ENCODE results near the gene FLAD1. TPM values are rescaled to one million over a fixed set of nuclear protein-coding genes. Genes with fewer than 3 reads are reported as not detected.

The FLAD1 gene
- total RNA-seq, 2 donors from 2014 or later = 34.6 to 68.3 TPM

DNA sequence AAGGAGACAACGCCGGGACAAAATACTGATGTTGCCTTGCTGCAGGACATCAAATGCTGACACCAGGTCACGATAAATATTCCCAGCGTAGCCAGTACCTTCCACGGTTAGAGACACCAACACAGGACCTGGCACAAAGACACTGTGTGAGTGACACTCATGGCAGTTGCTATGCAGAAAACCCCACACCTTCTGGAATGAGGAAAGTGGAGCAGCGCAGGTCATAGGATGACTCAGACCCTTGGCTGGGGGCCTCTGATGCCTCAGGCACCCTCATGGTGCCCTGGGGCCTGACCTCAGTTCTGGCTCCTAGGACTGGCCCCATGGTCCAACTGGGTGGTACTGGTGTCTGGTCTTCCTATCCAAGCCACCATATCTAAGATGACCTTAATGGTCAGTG, 43.4 kb downstream of the FLAD1 start:
- Mint-ChIP-seq H3K36me3 (ENCODE audit: low read depth) (no peaks in the 10 kb centered on the region), H3K9me3 (no peaks in the 10 kb centered on the region), H3K27me3 (no peaks in the 10 kb centered on the region), H3K27ac (no peak overlapping the region), H3K4me3 (no peak overlapping the region), H3K4me1 (no peaks in the 10 kb centered on the region)
- ATAC-seq (replicated peaks) = peak; percentile 50

DNA sequence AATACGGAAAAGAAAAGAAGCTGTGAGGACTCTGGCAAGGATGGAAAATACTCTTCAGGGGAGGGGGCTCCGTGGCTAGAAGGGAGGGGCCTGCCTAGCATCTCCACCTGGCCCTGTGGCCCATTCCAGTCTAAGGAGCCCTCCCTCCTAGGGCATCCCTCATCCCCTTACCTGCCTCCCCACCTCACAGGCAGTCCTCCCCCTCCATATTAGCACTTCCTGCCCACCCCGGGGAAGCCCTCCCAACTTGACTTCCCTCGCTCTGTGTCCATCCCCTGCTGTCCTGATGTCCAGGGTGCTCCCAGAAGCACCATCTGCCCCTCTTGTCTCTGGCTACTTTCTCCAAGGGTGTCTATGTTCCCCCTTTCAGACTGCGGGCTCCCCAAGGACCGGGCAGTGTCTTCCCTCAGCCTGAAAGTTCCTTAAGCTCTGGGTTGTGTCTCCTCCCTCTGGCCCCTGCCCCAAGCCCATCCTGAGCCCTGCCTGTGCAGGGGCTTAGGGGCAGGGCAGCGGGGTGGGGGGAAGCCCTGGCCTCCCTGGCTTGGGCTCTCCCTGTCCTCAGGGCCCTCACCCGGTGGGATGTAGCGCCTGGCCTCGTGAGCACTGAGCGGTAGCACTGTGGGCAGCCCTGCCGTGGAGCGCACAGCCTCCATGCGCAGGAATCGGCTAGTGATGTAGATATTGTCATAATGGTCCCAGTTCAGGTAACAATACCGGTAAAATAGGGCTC, 46.5 kb downstream of the FLAD1 start:
- H3K36me3 Mint-ChIP-seq (ENCODE audit: low read depth) = no peaks in the 10 kb centered on the region
- H3K9me3 Mint-ChIP-seq = no peaks in the 10 kb centered on the region
- no peak overlapping the region for H3K4me3 Mint-ChIP-seq
- H3K27me3 Mint-ChIP-seq = no peaks in the 10 kb centered on the region
- no peak overlapping the region for H3K27ac Mint-ChIP-seq
- no peaks in the 10 kb centered on the region for H3K4me1 Mint-ChIP-seq
- no peak for ATAC-seq (replicated peaks)

DNA sequence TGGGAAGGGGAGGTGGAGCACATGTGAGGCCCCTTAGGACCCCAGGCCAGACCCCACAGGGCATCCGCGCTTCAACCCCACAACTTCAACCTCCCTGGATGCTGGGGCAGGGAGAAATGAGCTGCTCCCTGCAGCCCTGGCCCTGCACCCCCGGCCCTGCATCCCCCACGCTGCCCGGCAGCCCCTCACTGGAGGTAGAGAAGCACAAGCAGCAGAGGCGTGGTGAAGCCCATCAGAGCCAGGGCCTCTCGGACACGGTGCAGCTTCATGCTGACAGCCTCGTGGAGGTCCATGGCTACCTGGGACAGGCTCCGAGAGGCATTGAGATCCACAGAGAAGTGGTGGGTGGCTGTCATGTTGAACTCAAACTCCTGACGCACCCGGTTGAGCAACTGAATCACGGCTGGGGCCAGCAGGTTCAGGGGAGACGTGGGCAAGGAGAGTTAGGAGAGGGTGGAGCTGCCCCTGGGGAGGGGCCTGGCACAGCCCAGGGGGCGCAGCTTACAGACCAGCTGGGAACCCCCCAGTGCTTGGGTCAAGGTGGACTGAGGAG, 47.2 kb downstream of the FLAD1 start:
- Mint-ChIP-seq H3K27me3 (no peaks in the 10 kb centered on the region), H3K4me1 (no peaks in the 10 kb centered on the region), H3K36me3 (ENCODE audit: low read depth) (no peaks in the 10 kb centered on the region), H3K9me3 (no peaks in the 10 kb centered on the region), H3K4me3 (no peak overlapping the region), H3K27ac (no peak overlapping the region)
- no peak for ATAC-seq (replicated peaks)

DNA sequence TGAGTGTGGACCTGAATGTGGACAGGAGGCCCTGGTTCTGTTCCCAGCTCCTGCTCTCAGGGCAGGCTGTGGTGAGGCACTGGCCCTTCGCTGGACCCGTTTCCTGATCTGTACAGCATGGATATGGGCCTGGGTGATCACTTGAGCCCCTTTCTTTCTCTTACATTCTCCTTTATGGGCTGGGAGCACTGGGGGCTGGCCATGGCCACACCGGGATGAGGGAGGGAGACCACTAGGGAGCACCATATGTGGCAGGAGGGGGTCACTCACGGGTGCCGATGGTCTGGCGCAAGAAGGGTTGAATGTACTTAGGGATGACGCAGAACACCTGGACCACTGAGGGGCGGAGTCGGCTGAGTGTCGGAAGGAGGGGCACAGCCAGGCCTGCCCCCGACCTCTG, 47.8 kb downstream of the FLAD1 start:
- Mint-ChIP-seq H3K4me3 (no peak overlapping the region), H3K9me3 (no peaks in the 10 kb centered on the region), H3K4me1 (no peaks in the 10 kb centered on the region), H3K27me3 (no peaks in the 10 kb centered on the region), H3K36me3 (ENCODE audit: low read depth) (no peaks in the 10 kb centered on the region), H3K27ac (no peak overlapping the region)
- ATAC-seq (replicated peaks) = no peak

DNA sequence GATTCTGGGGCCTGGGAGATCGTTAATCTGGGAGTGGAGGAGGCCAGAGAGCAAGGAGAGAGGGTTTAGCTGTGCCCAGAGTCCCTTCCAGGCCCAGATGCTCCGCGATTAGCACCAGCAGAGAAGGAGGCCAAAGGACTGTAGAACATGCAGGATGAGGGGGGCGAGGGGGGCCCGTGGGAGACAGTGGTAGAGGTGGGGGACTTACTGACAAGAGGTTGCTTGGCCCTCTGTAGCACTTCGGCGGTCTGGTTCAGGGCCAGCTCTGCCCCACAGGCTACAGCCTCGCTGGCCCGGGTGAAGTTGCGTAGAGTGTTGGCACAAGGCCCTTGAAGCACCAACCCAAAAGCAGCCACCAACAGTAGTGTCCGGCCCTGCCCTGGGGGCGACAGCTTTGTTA, 49.7 kb downstream of the FLAD1 start:
- no peak for ATAC-seq (replicated peaks)
- H3K27me3 Mint-ChIP-seq = no peaks in the 10 kb centered on the region
- H3K9me3 Mint-ChIP-seq = no peaks in the 10 kb centered on the region
- no peaks in the 10 kb centered on the region for H3K4me1 Mint-ChIP-seq
- H3K36me3 Mint-ChIP-seq (ENCODE audit: low read depth) = no peaks in the 10 kb centered on the region
- no peak overlapping the region for H3K4me3 Mint-ChIP-seq
- no peak overlapping the region for H3K27ac Mint-ChIP-seq

DNA sequence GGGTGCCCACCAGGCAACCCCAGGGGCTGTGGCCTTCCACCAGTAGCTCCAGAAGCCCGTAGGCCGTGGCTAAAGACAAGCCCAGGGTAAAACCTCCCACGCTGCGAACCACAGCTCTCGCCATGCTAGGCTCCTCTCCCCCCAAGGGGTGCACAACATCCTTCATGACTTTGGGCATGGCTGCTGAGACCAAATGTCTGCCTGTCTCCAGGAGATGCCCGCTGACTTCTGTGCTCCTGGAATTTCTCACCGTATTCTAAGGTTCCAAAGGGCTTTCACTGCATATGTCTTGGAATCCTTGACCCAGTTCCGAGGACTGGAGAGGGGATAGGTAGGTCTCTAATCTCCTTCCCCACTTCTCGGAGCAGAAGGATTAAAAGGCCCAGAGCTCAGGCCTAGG, 50.4 kb downstream of the FLAD1 start, which contains the start of the genes DCST1 and DCST2:
DCST1 (plus strand) TSS at position 301 of the 400 bp plus-strand sequence. CDS start 213 bp downstream, outside the sequence.
DCST2 (minus strand) TSS at position 258 of the 400 bp plus-strand sequence; CDS start at position 178, 80 bp downstream.
- no peaks in the 10 kb centered on the region for H3K9me3 Mint-ChIP-seq
- no peaks in the 10 kb centered on the region for H3K27me3 Mint-ChIP-seq
- no peak within 1 kb of the TSS for H3K4me3 Mint-ChIP-seq
- no peak within 1 kb of the TSS for H3K27ac Mint-ChIP-seq
- no peaks in the 10 kb centered on the region for H3K4me1 Mint-ChIP-seq
- no peaks in the 10 kb centered on the region for H3K36me3 Mint-ChIP-seq (ENCODE audit: low read depth)
- ATAC-seq (replicated peaks) = no peak

DNA sequence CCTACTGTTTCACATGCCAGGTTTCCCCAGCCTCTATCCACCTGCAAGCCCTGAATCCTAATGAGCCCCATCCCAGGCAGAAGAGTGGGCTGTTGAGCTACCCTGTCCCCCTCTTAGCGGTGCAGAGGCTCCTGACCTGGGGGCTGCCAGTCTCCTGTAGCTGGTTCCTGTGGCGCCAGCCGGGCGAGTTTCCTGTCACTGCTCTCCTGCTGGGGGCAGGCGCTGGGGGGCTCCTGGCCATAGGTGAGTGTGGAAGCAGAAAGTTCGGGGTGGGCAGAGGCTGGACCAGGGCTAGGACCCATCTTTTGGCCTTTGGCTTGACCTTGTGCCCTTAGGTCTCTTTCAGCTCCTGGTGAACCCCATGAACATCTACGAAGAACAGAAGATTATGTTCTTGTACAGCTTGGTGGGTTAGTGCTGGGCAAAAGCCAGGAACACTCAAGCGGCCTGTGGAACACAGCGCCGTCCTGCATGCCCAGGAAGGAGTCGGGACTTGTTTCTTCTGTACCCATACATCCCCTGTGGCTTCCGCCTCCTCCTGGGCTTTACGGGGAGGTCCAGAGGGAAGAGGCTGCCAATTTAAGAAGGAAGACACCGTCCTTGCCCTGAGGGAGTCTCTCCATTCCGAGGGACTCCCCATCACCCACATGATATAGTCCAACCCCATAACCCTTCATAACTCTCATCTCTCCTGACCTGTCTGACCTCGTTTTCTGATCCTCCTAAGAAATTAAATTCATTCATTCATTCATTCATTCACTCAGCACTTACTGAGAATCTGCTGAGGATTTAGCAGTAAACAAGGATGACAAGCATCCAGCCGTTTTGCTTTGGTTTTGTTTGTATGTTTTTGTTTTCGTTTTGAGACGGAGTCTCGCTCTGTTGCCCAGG, 51.4 kb downstream of the FLAD1 start:
- H3K27ac Mint-ChIP-seq = no peak overlapping the region
- H3K4me3 Mint-ChIP-seq = no peak overlapping the region
- no peaks in the 10 kb centered on the region for H3K9me3 Mint-ChIP-seq
- no peaks in the 10 kb centered on the region for H3K36me3 Mint-ChIP-seq (ENCODE audit: low read depth)
- no peaks in the 10 kb centered on the region for H3K27me3 Mint-ChIP-seq
- no peak for ATAC-seq (replicated peaks)
- no peaks in the 10 kb centered on the region for H3K4me1 Mint-ChIP-seq

DNA sequence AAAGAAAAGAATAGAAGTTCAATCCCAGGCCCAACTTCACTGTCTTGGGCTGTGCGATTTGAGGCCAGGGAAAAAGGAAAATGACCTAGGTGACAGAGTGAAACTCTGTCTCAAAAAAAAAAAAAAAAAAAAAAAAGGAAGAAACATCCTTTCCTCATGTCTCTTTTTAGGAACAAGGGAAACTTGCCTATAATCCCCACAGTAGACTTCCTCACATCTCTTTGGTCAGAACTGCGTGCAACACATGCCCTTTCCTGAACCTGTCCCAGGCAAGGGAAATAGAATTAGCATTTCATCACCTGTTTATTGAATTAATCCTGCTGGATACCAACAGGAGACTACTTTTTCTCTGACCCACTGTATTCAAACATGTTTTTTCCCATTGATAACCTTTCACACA, 52.8 kb downstream of the FLAD1 start:
- Mint-ChIP-seq H3K4me3 (no peak overlapping the region), H3K36me3 (ENCODE audit: low read depth) (no peaks in the 10 kb centered on the region), H3K9me3 (no peaks in the 10 kb centered on the region), H3K27ac (no peak overlapping the region), H3K27me3 (no peaks in the 10 kb centered on the region), H3K4me1 (no peaks in the 10 kb centered on the region)
- no peak for ATAC-seq (replicated peaks)

DNA sequence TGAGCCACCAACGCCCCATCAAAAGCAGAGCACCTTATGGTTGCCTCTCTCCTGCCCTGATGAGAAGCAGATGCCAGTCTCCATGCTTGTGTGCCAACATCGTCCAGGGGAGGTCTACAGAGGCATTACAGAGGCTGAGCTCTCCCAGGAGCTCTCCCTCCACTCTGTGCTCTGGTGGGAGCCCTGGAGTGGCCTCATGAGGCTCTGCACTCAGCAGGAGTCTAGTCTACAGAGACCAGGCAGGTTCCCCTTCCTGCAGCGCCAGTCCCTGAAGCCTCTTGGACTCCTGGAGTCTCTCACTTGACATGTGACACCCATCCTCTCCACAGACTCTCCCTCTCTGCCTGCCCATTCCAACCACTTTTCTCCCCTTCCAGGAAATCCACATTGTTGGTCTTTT, 53.9 kb downstream of the FLAD1 start:
- H3K27ac Mint-ChIP-seq = no peak overlapping the region
- H3K4me3 Mint-ChIP-seq = no peak overlapping the region
- H3K36me3 Mint-ChIP-seq (ENCODE audit: low read depth) = no peaks in the 10 kb centered on the region
- H3K9me3 Mint-ChIP-seq = no peaks in the 10 kb centered on the region
- no peaks in the 10 kb centered on the region for H3K4me1 Mint-ChIP-seq
- ATAC-seq (replicated peaks) = no peak
- H3K27me3 Mint-ChIP-seq = no peaks in the 10 kb centered on the region

DNA sequence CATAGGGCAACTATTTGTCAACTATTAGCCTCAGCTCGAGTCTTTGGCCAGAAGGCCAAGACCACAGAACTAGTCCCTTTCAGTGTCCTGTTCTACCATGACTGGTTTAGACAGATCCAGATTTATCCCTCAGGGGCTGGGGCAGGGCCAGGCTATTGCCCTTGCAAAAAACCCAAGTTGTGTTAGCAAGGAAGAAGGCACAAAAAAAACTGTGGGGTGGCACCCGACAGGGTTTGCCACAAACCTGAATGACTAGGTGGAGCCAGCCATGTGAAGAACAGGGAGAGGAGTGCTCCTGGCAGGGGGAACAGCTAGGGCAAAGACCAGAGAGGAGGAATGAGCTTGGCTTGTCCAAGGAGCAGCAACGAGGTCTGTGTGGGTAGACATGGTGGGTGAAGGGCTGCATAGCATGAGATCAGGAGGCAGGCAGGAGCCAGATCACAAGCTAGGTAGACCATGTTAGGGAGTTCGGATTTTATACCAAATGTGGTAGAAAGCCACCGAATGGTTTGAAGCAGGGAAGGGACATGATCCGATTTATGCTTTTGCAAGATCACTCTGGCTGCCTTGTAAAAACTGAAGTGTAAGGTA, 54.8 kb downstream of the FLAD1 start:
- ATAC-seq (replicated peaks) = no peak
- Mint-ChIP-seq H3K36me3 (ENCODE audit: low read depth) (no peaks in the 10 kb centered on the region), H3K4me1 (no peaks in the 10 kb centered on the region), H3K27me3 (no peaks in the 10 kb centered on the region), H3K27ac (peak overlapping the region; percentile 68), H3K4me3 (no peak overlapping the region), H3K9me3 (no peaks in the 10 kb centered on the region)

DNA sequence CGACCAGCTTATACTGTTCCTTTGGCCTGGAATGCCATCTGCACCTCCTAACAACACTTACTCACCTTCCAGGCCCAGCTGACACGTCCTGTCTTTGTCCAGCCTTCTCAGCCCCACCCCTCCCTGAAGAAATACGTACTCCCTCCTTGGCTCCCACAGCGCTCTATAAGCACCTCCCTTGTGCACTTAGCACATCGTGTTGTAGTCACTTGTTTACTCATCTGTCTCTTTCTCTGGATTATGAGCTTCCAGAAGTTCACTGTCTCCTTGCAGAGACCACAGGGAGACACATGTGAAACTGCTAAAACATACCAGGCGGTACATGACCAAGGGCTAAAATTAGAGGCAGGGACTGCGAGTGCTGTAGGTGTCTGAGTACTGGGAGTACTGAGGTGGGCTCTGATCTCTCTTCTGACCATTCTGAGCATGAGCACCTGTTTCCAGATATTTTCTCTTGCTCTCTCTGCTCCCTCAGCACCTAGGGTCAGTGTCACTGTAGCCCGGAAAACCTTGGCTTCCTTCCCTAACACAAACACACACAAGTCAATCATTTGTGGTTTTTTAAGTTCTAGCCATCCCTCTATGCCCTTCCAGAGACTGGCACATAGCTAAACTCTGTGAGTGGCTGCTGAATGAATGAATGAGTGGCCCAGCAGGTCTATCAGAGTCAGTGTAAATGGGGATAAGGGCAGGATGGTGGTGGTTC, 55.6 kb downstream of the FLAD1 start:
- no peak overlapping the region for H3K4me3 Mint-ChIP-seq

DNA sequence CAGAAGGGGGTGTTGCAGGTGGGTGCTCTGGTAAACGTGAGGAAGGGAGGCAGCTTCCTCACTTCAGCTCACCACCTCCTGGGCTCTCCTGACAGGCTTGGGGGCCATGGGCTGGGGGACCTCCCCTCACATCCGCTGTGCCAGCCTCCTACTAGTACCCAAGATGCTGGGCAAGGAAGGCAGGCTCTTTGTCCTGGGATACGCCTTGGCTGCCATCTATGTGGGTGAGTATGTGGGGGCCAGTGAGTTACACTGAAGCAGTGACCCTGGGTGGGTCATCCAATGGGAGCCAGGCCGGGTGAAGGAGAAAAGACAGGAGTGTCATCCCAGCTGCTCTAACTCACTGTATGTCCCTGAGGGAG, 56.1 kb downstream of the FLAD1 start:
- Mint-ChIP-seq H3K27ac (no peak overlapping the region), H3K27me3 (no peaks in the 10 kb centered on the region), H3K36me3 (ENCODE audit: low read depth) (no peaks in the 10 kb centered on the region), H3K4me1 (no peaks in the 10 kb centered on the region), H3K9me3 (no peaks in the 10 kb centered on the region), H3K4me3 (no peak overlapping the region)
- ATAC-seq (replicated peaks) = no peak

More for the DNA sequence above, 55.6 kb downstream of the FLAD1 start:
- Mint-ChIP-seq H3K27me3 (no peaks in the 10 kb centered on the region), H3K36me3 (ENCODE audit: low read depth) (no peaks in the 10 kb centered on the region), H3K27ac (no peak overlapping the region), H3K9me3 (no peaks in the 10 kb centered on the region), H3K4me1 (no peaks in the 10 kb centered on the region)
- ATAC-seq (replicated peaks) = no peak

DNA sequence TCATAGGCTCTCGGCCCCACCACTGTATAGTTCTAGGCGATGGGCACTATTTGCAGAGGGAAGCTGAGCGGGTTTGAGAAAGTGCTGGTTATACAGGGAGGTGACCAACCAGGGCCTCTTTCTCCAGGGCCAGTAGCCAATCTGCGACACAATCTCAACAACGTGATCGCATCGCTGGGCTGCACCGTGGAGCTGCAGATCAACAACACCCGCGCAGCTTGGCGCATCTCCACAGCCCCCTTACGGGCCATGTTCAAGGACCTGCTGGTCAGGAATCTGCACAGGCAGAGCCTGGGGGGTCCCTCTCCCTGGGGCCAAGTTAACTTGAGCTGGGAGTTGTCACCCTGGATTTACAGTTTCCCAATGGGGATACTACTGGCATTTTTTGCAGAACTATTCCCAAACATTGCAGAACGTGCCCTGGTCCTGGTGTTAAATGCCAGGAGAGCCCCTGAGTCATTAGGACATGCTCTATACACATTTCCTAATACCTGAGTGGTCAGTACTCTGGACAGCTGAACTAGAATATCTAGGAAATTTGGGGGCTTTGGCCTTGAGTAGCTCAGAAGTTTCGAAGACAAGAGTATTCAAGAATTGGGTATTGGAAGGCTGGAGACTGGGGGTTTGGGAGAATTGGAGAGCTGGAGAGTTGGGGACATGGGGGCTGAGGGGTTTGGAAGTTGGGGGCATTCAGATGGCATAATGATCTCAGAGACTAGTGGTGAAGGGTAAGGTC, 57.4 kb downstream of the FLAD1 start:
- no peaks in the 10 kb centered on the region for H3K36me3 Mint-ChIP-seq (ENCODE audit: low read depth)
- ATAC-seq (replicated peaks) = no peak
- no peak overlapping the region for H3K4me3 Mint-ChIP-seq
- H3K4me1 Mint-ChIP-seq = peaks cover 6% of the 10 kb centered on the region
- no peaks in the 10 kb centered on the region for H3K27me3 Mint-ChIP-seq
- H3K27ac Mint-ChIP-seq = no peak overlapping the region
- H3K9me3 Mint-ChIP-seq = no peaks in the 10 kb centered on the region

Data from activated T-helper 17 cell treated with anti-CD3 and anti-CD28 coated beads, Interleukin-2, amount 50 U/mL, for 72 hours (primary cell).